Neuronal stem cell (in vitro differentiated cells): Measurements from ENCODE around the gene AASDH.

ENCODE experiments used
- DNase-seq: peaks from one replicate; pipeline ENCODE4 v3.0.0-alpha.2; 2013; ENCODE audit warnings: low spot score
- H2AFZ ChIP-seq: one replicate; pipeline ENCODE4 v1.6.1; 2013; ENCODE audit warnings: mild to moderate bottlenecking, low read length, inconsistent platforms
- H2AK5ac ChIP-seq: 2 replicates; pipeline ENCODE4 v1.6.1; 2013; ENCODE audit warnings: low read depth, mild to moderate bottlenecking, inconsistent platforms, low read length, moderate library complexity, mixed read lengths
- H2BK120ac ChIP-seq: 2 replicates; pipeline ENCODE4 v1.6.1; 2013; ENCODE audit warnings: low read depth, mild to moderate bottlenecking, inconsistent platforms, low read length, moderate library complexity, mixed read lengths
- H2BK12ac ChIP-seq: one replicate; pipeline ENCODE4 v1.6.1; 2013; ENCODE audit warnings: low read length, inconsistent platforms
- H2BK15ac ChIP-seq: 2 replicates; pipeline ENCODE4 v1.6.1; 2013; ENCODE audit warnings: mild to moderate bottlenecking, low read length, inconsistent platforms, mixed read lengths
- H2BK5ac ChIP-seq: one replicate; pipeline ENCODE4 v1.6.1; 2013; ENCODE audit warnings: inconsistent platforms, mild to moderate bottlenecking, low read length, moderate library complexity
- H3K14ac ChIP-seq: one replicate; pipeline ENCODE4 v1.6.1; 2013; ENCODE audit warnings: low read length, inconsistent platforms
- H3K18ac ChIP-seq: 2 replicates; pipeline ENCODE4 v1.6.1; 2013; ENCODE audit warnings: low read length, inconsistent platforms
- H3K23ac ChIP-seq: 2 replicates; pipeline ENCODE4 v1.6.1; 2013; ENCODE audit warnings: low read depth, mild to moderate bottlenecking, mixed read lengths, low read length, inconsistent platforms; ENCODE audit not compliant: poor library complexity
- H3K27ac ChIP-seq: replicated peaks from 3 replicates; pipeline ENCODE4 v1.5.1; 2013; ENCODE audit warnings: low read length, inconsistent platforms
- H3K27me3 ChIP-seq, 3 experiments: 2 replicates each; pipeline ENCODE4 v1.6.1; 2013; ENCODE audit warnings: low read length in 3 of 3, mild to moderate bottlenecking in 2 of 3, inconsistent platforms in 1 of 3, low read depth in 1 of 3, mixed read lengths in 1 of 3, moderate library complexity in 1 of 3; ENCODE audit not compliant: control insufficient read depth in 3 of 3, insufficient read depth in 3 of 3
- H3K36me3 ChIP-seq, 2 donors: replicated peaks in 1 of 2; 2 replicates each; pipeline ENCODE4 v1.6.1; 2013; ENCODE audit warnings: low read length in 2 of 2; ENCODE audit not compliant: control insufficient read depth in 2 of 2, insufficient read depth in 2 of 2
- H3K4ac ChIP-seq: 2 replicates; pipeline ENCODE4 v1.6.1; 2013; ENCODE audit warnings: inconsistent platforms, mild to moderate bottlenecking, low read length, moderate library complexity
- H3K4me1 ChIP-seq, 2 donors: 1 replicate in 1 of 2; 2 replicates in 1 of 2; pipeline ENCODE4 v1.6.1; 2013; ENCODE audit warnings: low read length in 2 of 2, low read depth in 1 of 2; ENCODE audit not compliant: control insufficient read depth in 2 of 2, insufficient read depth in 1 of 2
- H3K4me2 ChIP-seq: one replicate; pipeline ENCODE4 v1.6.1; 2013; ENCODE audit warnings: mild to moderate bottlenecking, low read length, inconsistent platforms; ENCODE audit not compliant: insufficient read depth, poor library complexity, severe bottlenecking
- H3K4me3 ChIP-seq, 2 donors: 2 replicates each; pipeline ENCODE4 v1.5.1; 2013; ENCODE audit warnings: low read length in 2 of 2, mild to moderate bottlenecking in 2 of 2, inconsistent platforms in 1 of 2, moderate library complexity in 1 of 2
- H3K79me1 ChIP-seq: one replicate; pipeline ENCODE4 v1.6.1; 2013; ENCODE audit warnings: low read depth, mild to moderate bottlenecking, inconsistent platforms, low read length, moderate library complexity
- H3K9ac ChIP-seq: one replicate; pipeline ENCODE4 v1.6.1; 2013; ENCODE audit warnings: mild to moderate bottlenecking, low read depth, low read length, inconsistent platforms; ENCODE audit not compliant: poor library complexity
- H3K9me3 ChIP-seq, 2 donors: replicated peaks in 1 of 2; 2 replicates each; pipeline versions ENCODE3 to v1.6.1; 2013; ENCODE audit warnings: low read length in 2 of 2, mild to moderate bottlenecking in 2 of 2, inconsistent platforms in 1 of 2, low read depth in 1 of 2, mixed read lengths in 1 of 2, moderate library complexity in 1 of 2; ENCODE audit not compliant: control insufficient read depth in 2 of 2, insufficient read depth in 1 of 2
- H4K8ac ChIP-seq: one replicate; pipeline ENCODE4 v1.6.1; 2013; ENCODE audit warnings: low read depth, mild to moderate bottlenecking, inconsistent platforms, low read length, moderate library complexity
- H4K91ac ChIP-seq: one replicate; pipeline ENCODE4 v1.6.1; 2013; ENCODE audit warnings: low read length, low read depth, mild to moderate bottlenecking, inconsistent platforms; ENCODE audit not compliant: poor library complexity
- WGBS, 2 donors: extraction: QIAGEN DNeasy Blood & Tissue Kit; methylation state at CpG; one replicate each; pipeline ENCODE4 v1.1.7; 2013; ENCODE audit warnings: missing lambda C conversion rate in 2 of 2, mixed read lengths in 1 of 2; ENCODE audit not compliant: insufficient read length in 2 of 2, insufficient replicate concordance in 1 of 2; ENCODE audit errors: extremely low coverage in 2 of 2; 5-methylcytosine and 5-hydroxymethylcytosine counted together

Gene AASDH

GRCh38 chr4:56408978-56409377 is 21.7 kb upstream of the AASDH start:
- Histone ChIP-seq H2AFZ (no peak overlapping the region), H3K23ac (no peak overlapping the region), H2BK120ac (no peak overlapping the region), H3K4me3 (no peak overlapping the region), H3K36me3 (peaks cover 11 to 40% of the 10 kb centered on the region in 2 donors), H2BK12ac (no peak overlapping the region), H3K4me1 (peaks cover 1 to 18% of the 10 kb centered on the region in 2 donors), H3K9me3 (no peaks in the 10 kb centered on the region), H3K79me1 (no peaks in the 10 kb centered on the region), H4K8ac (no peak overlapping the region), H3K27ac (no peak overlapping the region), H4K91ac (no peak overlapping the region), H3K14ac (no peak overlapping the region), H3K4ac (no peak overlapping the region), H3K9ac (no peak overlapping the region), H2BK15ac (no peak overlapping the region), H3K27me3 (no peaks in the 10 kb centered on the region), H3K18ac (no peak overlapping the region), H2AK5ac (no peak overlapping the region), H2BK5ac (no peak overlapping the region), H3K4me2 (no peak overlapping the region)
- no peak for DNase-seq
- WGBS, 2 donors: no CpG with 5 or more reads among the region's 2 CpGs

- Histone ChIP-seq H3K4me1 (peaks cover 1 to 14% of the 10 kb centered on the region in 2 donors), H2AK5ac (no peak overlapping the region), H2BK5ac (no peak overlapping the region), H2BK12ac (no peak overlapping the region), H2BK120ac (no peak overlapping the region), H3K9ac (no peak overlapping the region), H3K23ac (no peak overlapping the region), H4K8ac (no peak overlapping the region), H3K27ac (no peak overlapping the region), H3K4me2 (no peak overlapping the region), H3K18ac (no peak overlapping the region), H3K14ac (no peak overlapping the region), H4K91ac (no peak overlapping the region), H2AFZ (no peak overlapping the region), H2BK15ac (no peak overlapping the region), H3K27me3 (no peaks in the 10 kb centered on the region), H3K79me1 (no peaks in the 10 kb centered on the region), H3K4ac (no peak overlapping the region), H3K9me3 (no peaks in the 10 kb centered on the region), H3K36me3 (peaks cover 15 to 66% of the 10 kb centered on the region in 2 donors), H3K4me3 (no peak overlapping the region)
- WGBS, 2 donors: no CpG with 5 or more reads among the region's 4 CpGs
- DNase-seq: no peak
Measured at GRCh38 chr4:56406151-56406550, 18.9 kb upstream of the AASDH start.

- H3K9ac ChIP-seq: no peak overlapping the region
- H4K91ac ChIP-seq: no peak overlapping the region
- no peak overlapping the region for H4K8ac ChIP-seq
- no peak overlapping the region for H3K14ac ChIP-seq
- no peak overlapping the region for H2AK5ac ChIP-seq
- no peak overlapping the region for H3K4ac ChIP-seq
- H2AFZ ChIP-seq: no peak overlapping the region
- H3K23ac ChIP-seq: no peak overlapping the region
- H3K4me3 ChIP-seq: no peak overlapping the region
- no peaks in the 10 kb centered on the region for H3K9me3 ChIP-seq
- no peak overlapping the region for H3K27ac ChIP-seq
- no peak overlapping the region for H2BK15ac ChIP-seq
- no peak overlapping the region for H2BK120ac ChIP-seq
- H3K36me3 ChIP-seq: peaks cover 18 to 77% of the 10 kb centered on the region in 2 donors
- H3K27me3 ChIP-seq: no peaks in the 10 kb centered on the region
- whole genome bisulfite sequencing, 2 donors: no CpG with 5 or more reads among the region's 1 CpG
- no peak overlapping the region for H2BK5ac ChIP-seq
- H3K4me1 ChIP-seq: peaks cover 0 to 8% of the 10 kb centered on the region in 2 donors
- H3K18ac ChIP-seq: no peak overlapping the region
- no peaks in the 10 kb centered on the region for H3K79me1 ChIP-seq
- no peak for DNase-seq
- no peak overlapping the region for H2BK12ac ChIP-seq
- H3K4me2 ChIP-seq: no peak overlapping the region
Measured at GRCh38 chr4:56405016-56405415, 17.7 kb upstream of the AASDH start.

- Histone ChIP-seq H2AFZ (no peak overlapping the region), H4K8ac (no peak overlapping the region), H3K79me1 (no peaks in the 10 kb centered on the region), H2AK5ac (no peak overlapping the region), H4K91ac (no peak overlapping the region), H2BK120ac (no peak overlapping the region), H3K4me3 (no peak overlapping the region), H3K9ac (no peak overlapping the region), H3K23ac (no peak overlapping the region), H3K27ac (no peak overlapping the region), H3K4me2 (no peak overlapping the region), H2BK15ac (no peak overlapping the region), H2BK5ac (no peak overlapping the region), H3K4me1 (no peaks in the 10 kb centered on the region), H3K27me3 (no peaks in the 10 kb centered on the region), H3K9me3 (no peaks in the 10 kb centered on the region), H3K14ac (no peak overlapping the region), H3K36me3 (peaks cover 21 to 97% of the 10 kb centered on the region in 2 donors), H3K4ac (no peak overlapping the region), H3K18ac (no peak overlapping the region), H2BK12ac (no peak overlapping the region)
- DNase-seq: no peak
- no CpG with 5 or more reads among the region's 6 CpGs for WGBS, 2 donors
Measured at GRCh38 chr4:56400560-56400959, 13.3 kb upstream of the AASDH start.
